ENCODE measurements around the gene GPATCH4. TPM values are rescaled to one million over a fixed set of nuclear protein-coding genes. Genes with fewer than 3 reads are reported as not detected.

GPATCH4 gene
- total and polyA plus RNA-seq, 2 of the 4 experiments (the other 2 are of a cell fraction) = 32.6 to 41.8 TPM

DNA sequence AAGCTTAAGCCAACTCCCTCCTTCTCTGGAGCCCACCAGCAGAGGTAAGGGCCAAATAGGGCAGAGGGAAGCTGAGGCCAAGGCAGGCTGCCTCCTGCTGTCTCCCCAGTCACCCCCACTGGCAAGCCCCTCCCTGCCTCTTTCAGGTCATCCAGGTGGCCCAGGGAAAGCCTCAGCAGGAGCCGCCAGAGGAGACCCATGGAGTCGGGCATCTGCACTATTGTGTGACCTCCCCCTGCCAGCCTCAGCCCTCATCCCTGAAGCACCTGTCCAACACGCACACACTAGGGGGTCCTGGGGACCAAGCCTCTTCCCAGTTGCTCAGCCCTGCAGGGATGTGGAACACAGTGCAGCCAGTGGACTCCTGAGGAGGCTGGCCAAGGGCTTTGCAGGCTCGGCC is 15.0 kb downstream of the GPATCH4 start:
- no peak overlapping the region for H3K4ac ChIP-seq (ENCODE audit: low read depth, low read length)
- no peak overlapping the region for H2AK5ac ChIP-seq (ENCODE audit: low read depth, low read length)
- ATAC-seq (ENCODE audit: low read depth) (no peak), DNase-seq (no peak)
- H4K8ac ChIP-seq (ENCODE audit: low read depth in 2 of 2, low read length in 2 of 2) = no peak overlapping the region
- H3K23ac ChIP-seq (ENCODE audit: low read depth, low read length) = no peak overlapping the region
- H3K27ac ChIP-seq (ENCODE audit: insufficient read depth, low read length) = no peak overlapping the region
- no peak overlapping the region for H2BK5ac ChIP-seq (ENCODE audit: low read depth, low read length, poor library complexity, severe bottlenecking)
- H3K4me2 ChIP-seq (ENCODE audit: low read depth, low read length) = no peak overlapping the region
- H4K5ac ChIP-seq (ENCODE audit: low read depth, low read length) = no peak overlapping the region
- no peak overlapping the region for H3K9ac ChIP-seq (ENCODE audit: low read depth, low read length)
- no peak overlapping the region for H3K4me3 ChIP-seq (ENCODE audit: insufficient read depth, low read depth, low read length)
- POLR2A ChIA-PET (ENCODE audit: unreplicated experiment) = no interaction called here
- H2BK20ac ChIP-seq (ENCODE audit: low read depth, low read length) = no peak overlapping the region
- no peak overlapping the region for H3K56ac ChIP-seq (ENCODE audit: extremely low read depth, insufficient read depth, low read length)
- H3K9me3 ChIP-seq (ENCODE audit: control insufficient read depth, insufficient read depth, low read length) = no peaks in the 10 kb centered on the region
- peaks cover 0 to 2% of the 10 kb centered on the region in 2 experiments; a peak in 1 of 4 replicates for H3K79me1 ChIP-seq (ENCODE audit: low read depth in 1 of 2, low read length in 2 of 2)
- BruUV-seq (replicated peaks) = no TSS peak
- H2BK15ac ChIP-seq (ENCODE audit: low read depth, low read length) = no peak overlapping the region
- H2AK9ac ChIP-seq (replicated peaks; ENCODE audit: low read depth, low read length, poor library complexity) = no peak overlapping the region
- CTCF ChIA-PET = no interaction called here
- H3K27me3 ChIP-seq (ENCODE audit: control insufficient read depth, insufficient read depth, low read length) = peaks cover 15% of the 10 kb centered on the region
- no peak overlapping the region for H2BK120ac ChIP-seq (ENCODE audit: low read depth, low read length)
- no peaks in the 10 kb centered on the region for H3K4me1 ChIP-seq (ENCODE audit: control insufficient read depth, insufficient read depth, low read length)
- H3K9me1 ChIP-seq (ENCODE audit: insufficient read depth, low read length) = peaks cover 3% of the 10 kb centered on the region; the same call in 1 of the 2 replicates
- H3K36me3 ChIP-seq (ENCODE audit: control insufficient read depth, insufficient read depth, low read length) = no peaks in the 10 kb centered on the region
- H3K14ac ChIP-seq (replicated peaks; ENCODE audit: low read depth, low read length) = no peak overlapping the region
- no peak overlapping the region for H3K18ac ChIP-seq (ENCODE audit: low read depth, low read length)
- intact Hi-C loops (cut with micrococcal nuclease) = no loop called here
- in situ Hi-C loops (cut with MboI; ENCODE audit: low sequenced_read_pairs) = no loop called here
- no peaks in the 10 kb centered on the region for H4K20me1 ChIP-seq (ENCODE audit: insufficient read depth, low read length)
- TF ChIP-seq SMC3 (IDR thresholded peaks at IDR 0.05; ENCODE audit: low read depth, low read length) = no peak
- no peak for TF ChIP-seq RCOR1 (IDR thresholded peaks at IDR 0.05; ENCODE audit: insufficient replicate concordance, low read length)
- TF ChIP-seq CHD1 (IDR thresholded peaks at IDR 0.05; ENCODE audit: low read depth, low read length) = no peak
- TF ChIP-seq BHLHE40 (IDR thresholded peaks at IDR 0.05; ENCODE audit: low read depth, low read length) = no peak
- no peak for TF ChIP-seq RFX5 (IDR thresholded peaks at IDR 0.05; ENCODE audit: low read depth, low read length)
- no peak for TF ChIP-seq POLR2A (IDR thresholded peaks at IDR 0.05; ENCODE audit: low read depth, low read length)
- no peak for TF ChIP-seq MAZ (IDR thresholded peaks at IDR 0.05; ENCODE audit: borderline replicate concordance, low read depth, low read length)
- TF ChIP-seq, protein P1, sequence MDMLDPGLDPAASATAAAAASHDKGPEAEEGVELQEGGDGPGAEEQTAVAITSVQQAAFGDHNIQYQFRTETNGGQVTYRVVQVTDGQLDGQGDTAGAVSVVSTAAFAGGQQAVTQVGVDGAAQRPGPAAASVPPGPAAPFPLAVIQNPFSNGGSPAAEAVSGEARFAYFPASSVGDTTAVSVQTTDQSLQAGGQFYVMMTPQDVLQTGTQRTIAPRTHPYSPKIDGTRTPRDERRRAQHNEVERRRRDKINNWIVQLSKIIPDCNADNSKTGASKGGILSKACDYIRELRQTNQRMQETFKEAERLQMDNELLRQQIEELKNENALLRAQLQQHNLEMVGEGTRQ (IDR thresholded peaks at IDR 0.05; ENCODE audit: low read depth, low read length) = no peak
- TF ChIP-seq MXI1 (IDR thresholded peaks at IDR 0.05; ENCODE audit: borderline replicate concordance, low read depth, low read length) = no peak
- TF ChIP-seq NFE2L2 (IDR thresholded peaks at IDR 0.05; ENCODE audit: low read depth, low read length) = no peak
- no peak for TF ChIP-seq CEBPB (IDR thresholded peaks at IDR 0.05; ENCODE audit: low read depth, low read length)
- no peak for TF ChIP-seq FOS (IDR thresholded peaks at IDR 0.05; ENCODE audit: low read depth, low read length)
- no peak for TF ChIP-seq MAFK (IDR thresholded peaks at IDR 0.05; ENCODE audit: low read depth, low read length)
- no peak for TF ChIP-seq RAD21 (IDR thresholded peaks at IDR 0.05; ENCODE audit: low read length)
- H2AFZ ChIP-seq (replicated peaks; ENCODE audit: low read length, poor library complexity) = no peak overlapping the region
- WGBS, 2 experiments (ENCODE audit: extremely low coverage in 2 of 2, insufficient read length in 1 of 2) = 86% methylated on average over 1 of the region's 4 CpGs; no CpG with 5 or more reads in 1 of the 2 experiments
- dilution Hi-C loops (cut with HindIII; ENCODE audit: low sequenced_read_pairs, unreplicated experiment) = no loop called here
- H4K91ac ChIP-seq (ENCODE audit: insufficient read depth, low read depth, low read length) = no peak overlapping the region

Measured in IMR-90 (cell line).